Keratinocyte (primary cell): Measurements from ENCODE around the gene BLNK. TPM values are rescaled to one million over a fixed set of nuclear protein-coding genes. Genes with fewer than 3 reads are reported as not detected.

Experiments used
- DNase-seq: peaks from one replicate; pipeline ENCODE4 v3.0.0-alpha.2; 2011; ENCODE audit warnings: low read depth, missing footprints, low spot score
- FAIRE-seq: peaks from 2 replicates; lab custom pipeline; 2011; peaks lifted over from hg19 to GRCh38; lab: Jason Lieb, UNC
- H2AFZ ChIP-seq: 2 replicates; pipeline ENCODE4 v1.6.0; 2012; ENCODE audit warnings: low read length, control low read depth, inconsistent platforms; ENCODE audit not compliant: control insufficient read depth
- H3K27ac ChIP-seq: 2 replicates; pipeline ENCODE4 v1.5.1; 2011; ENCODE audit warnings: low read length; ENCODE audit not compliant: control insufficient read depth, insufficient read depth
- H3K27me3 ChIP-seq: 3 replicates; pipeline ENCODE4 v1.6.0; 2011; ENCODE audit warnings: low read length; ENCODE audit not compliant: control insufficient read depth, insufficient read depth; ENCODE audit errors: extremely low read depth
- H3K36me3 ChIP-seq, 2 experiments: 2 replicates in 1 of 2; 3 replicates in 1 of 2; pipeline ENCODE4 v1.5.1; 2011; ENCODE audit warnings: low read length in 2 of 2, mild to moderate bottlenecking in 1 of 2; ENCODE audit not compliant: control insufficient read depth in 2 of 2, insufficient read depth in 2 of 2; ENCODE audit errors: extremely low read depth in 1 of 2
- H3K4me1 ChIP-seq: 3 replicates; pipeline ENCODE4 v1.5.1; 2011; ENCODE audit warnings: low read length; ENCODE audit not compliant: control insufficient read depth, insufficient read depth; ENCODE audit errors: extremely low read depth
- H3K4me2 ChIP-seq: 3 replicates; pipeline ENCODE4 v1.6.0; 2011; ENCODE audit warnings: low read depth, low read length; ENCODE audit not compliant: control insufficient read depth, insufficient read depth; ENCODE audit errors: extremely low read depth
- H3K4me3 ChIP-seq, 3 experiments: fragments of 200-600 bp in 1 of 3; sonication (generic) in 1 of 3; 2 replicates in 2 of 3; 3 replicates in 1 of 3; pipeline ENCODE4 v1.5.1; 2011 to 2016; ENCODE audit warnings: low read length in 3 of 3, mild to moderate bottlenecking in 3 of 3, control low read depth in 2 of 3, inconsistent platforms in 1 of 3, low read depth in 1 of 3, mixed read lengths in 1 of 3, mixed run types in 1 of 3, moderate library complexity in 1 of 3; ENCODE audit not compliant: control insufficient read depth in 2 of 3, insufficient read depth in 2 of 3; ENCODE audit errors: extremely low read depth in 1 of 3
- H3K79me2 ChIP-seq: 2 replicates; pipeline ENCODE4 v1.6.0; 2012; ENCODE audit warnings: low read length; ENCODE audit not compliant: control insufficient read depth, insufficient read depth
- H3K9ac ChIP-seq: 3 replicates; pipeline ENCODE4 v1.6.0; 2011; ENCODE audit warnings: low read length; ENCODE audit not compliant: control insufficient read depth, insufficient read depth; ENCODE audit errors: extremely low read depth
- H3K9me1 ChIP-seq: 3 replicates; pipeline ENCODE4 v1.6.0; 2011; ENCODE audit warnings: low read length; ENCODE audit not compliant: control insufficient read depth, insufficient read depth; ENCODE audit errors: extremely low read depth
- H3K9me3 ChIP-seq: 2 replicates; pipeline ENCODE4 v1.5.1; 2012; ENCODE audit warnings: low read depth, low read length; ENCODE audit not compliant: control insufficient read depth
- H4K20me1 ChIP-seq: 3 replicates; pipeline ENCODE4 v1.6.0; 2011; ENCODE audit warnings: low read length; ENCODE audit not compliant: control insufficient read depth, insufficient read depth; ENCODE audit errors: extremely low read depth
- EZH2 ChIP-seq: IDR thresholded peaks from one replicate; pipeline ENCODE4 v1.6.1; 2012; ENCODE audit warnings: inconsistent platforms, mild to moderate bottlenecking, low read length, moderate library complexity
- dilution Hi-C: fragments of 300-500 bp; cut with MboI; formaldehyde crosslinking; loops from one replicate; pipeline ENCODE4 v1.7.0; 2020; ENCODE audit warnings: low sequenced_read_pairs; ENCODE audit not compliant: extremely low pct_ligation_motif_present
- polyA plus RNA-seq, 5 experiments: library from polyadenylated mRNA; depleted of rRNA in 3 of 5; stranded (reverse) in 3 of 5; stranded (forward) in 1 of 5; unstranded in 1 of 5; fragments of >200 nt; gene quantifications; 1 replicate in 1 of 5; 2 replicates in 3 of 5; 3 replicates in 1 of 5; pipeline versions ENCODE4 v1.2.1 to v1.2.3, GENCODE V29; 2011 to 2012; ENCODE audit warnings: missing spikeins in 2 of 5, low read depth in 1 of 5, low replicate concordance in 1 of 5
- TF ChIP-seq, protein P1 (sequence below), 3 experiments: IDR thresholded peaks in 1 of 3; conservative IDR thresholded peaks in 1 of 3; optimal IDR thresholded peaks in 1 of 3; 2 replicates in 2 of 3; 3 replicates in 1 of 3; pipeline versions ENCODE3 to v1.5.1; 2011; ENCODE audit warnings: low read length in 3 of 3, mild to moderate bottlenecking in 3 of 3, moderate library complexity in 2 of 3, control low read depth in 1 of 3, inconsistent platforms in 1 of 3; ENCODE audit not compliant: insufficient read depth in 2 of 3; ENCODE audit errors: extremely low read depth in 1 of 3

Gene BLNK
- polyA plus RNA-seq, 1 donor (not counting 4 experiments of a cell fraction or from before 2014, with no cell fraction given) = 2.2 TPM

DNA sequence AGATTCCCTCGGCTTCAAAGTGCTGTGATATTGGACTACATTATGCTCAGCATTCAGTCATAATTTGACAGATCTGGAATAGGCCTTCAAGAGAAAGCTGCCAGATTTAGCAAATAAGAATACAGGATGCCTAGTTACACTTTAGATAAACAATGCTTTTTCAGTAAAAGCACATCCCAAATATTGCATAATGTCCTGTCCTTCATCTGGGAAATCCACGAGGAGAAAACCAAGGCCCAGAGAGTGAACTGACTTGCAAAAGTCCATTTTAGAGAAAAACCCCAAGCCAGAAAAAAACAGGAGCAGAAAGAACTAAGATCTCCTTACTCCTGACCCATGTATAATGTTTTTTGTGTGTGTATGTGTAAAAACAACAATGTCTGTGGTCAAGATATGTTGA, 12.0 kb upstream of the BLNK start:
- FAIRE-seq = no peak

DNA sequence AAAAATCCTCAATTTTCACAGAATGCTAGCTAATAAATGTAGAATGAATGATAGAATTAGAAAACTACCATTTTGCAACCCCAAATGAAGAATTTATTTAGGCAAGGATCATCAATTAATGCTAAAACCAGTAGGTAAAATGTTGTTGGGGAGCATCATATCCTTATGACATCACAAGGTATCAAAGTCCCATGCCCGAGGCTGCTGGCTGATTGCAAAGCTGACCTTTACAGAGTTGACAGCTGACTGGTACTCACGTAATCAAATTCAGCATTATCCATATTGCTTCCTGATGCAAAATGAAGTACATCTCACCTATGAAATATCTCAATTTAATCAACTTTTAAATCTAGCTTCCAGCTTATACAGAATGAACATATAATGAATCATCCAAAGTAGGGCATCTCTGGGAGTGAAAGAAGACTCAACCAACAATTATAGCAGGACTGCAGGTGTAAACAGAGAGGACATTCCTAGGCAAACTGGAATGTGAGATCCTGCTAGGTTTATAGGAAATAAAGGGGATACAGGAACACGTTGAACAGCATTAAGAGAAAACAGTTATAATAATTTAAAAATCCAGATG, 10.2 kb upstream of the BLNK start:
- H3K27ac ChIP-seq = no peak overlapping the region
- H3K4me2 ChIP-seq = no peak overlapping the region
- no peak overlapping the region for H3K9ac ChIP-seq
- no peaks in the 10 kb centered on the region for H3K9me1 ChIP-seq
- no peaks in the 10 kb centered on the region for H3K36me3 ChIP-seq
- dilution Hi-C loops = no loop called here
- H3K79me2 ChIP-seq = no peaks in the 10 kb centered on the region
- H3K27me3 ChIP-seq = no peaks in the 10 kb centered on the region
- H3K9me3 ChIP-seq = no peaks in the 10 kb centered on the region
- TF ChIP-seq, protein P1, sequence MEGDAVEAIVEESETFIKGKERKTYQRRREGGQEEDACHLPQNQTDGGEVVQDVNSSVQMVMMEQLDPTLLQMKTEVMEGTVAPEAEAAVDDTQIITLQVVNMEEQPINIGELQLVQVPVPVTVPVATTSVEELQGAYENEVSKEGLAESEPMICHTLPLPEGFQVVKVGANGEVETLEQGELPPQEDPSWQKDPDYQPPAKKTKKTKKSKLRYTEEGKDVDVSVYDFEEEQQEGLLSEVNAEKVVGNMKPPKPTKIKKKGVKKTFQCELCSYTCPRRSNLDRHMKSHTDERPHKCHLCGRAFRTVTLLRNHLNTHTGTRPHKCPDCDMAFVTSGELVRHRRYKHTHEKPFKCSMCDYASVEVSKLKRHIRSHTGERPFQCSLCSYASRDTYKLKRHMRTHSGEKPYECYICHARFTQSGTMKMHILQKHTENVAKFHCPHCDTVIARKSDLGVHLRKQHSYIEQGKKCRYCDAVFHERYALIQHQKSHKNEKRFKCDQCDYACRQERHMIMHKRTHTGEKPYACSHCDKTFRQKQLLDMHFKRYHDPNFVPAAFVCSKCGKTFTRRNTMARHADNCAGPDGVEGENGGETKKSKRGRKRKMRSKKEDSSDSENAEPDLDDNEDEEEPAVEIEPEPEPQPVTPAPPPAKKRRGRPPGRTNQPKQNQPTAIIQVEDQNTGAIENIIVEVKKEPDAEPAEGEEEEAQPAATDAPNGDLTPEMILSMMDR (optimal IDR thresholded peaks at IDR 0.05 in 1 of 3, IDR thresholded peaks at IDR 0.05 in 1 of 3, conservative IDR thresholded peaks at IDR 0.05 in 1 of 3; ENCODE audit: extremely low read depth in 1 of 3, insufficient read depth in 2 of 3, low read length in 3 of 3) = no peak
- no peaks in the 10 kb centered on the region for H4K20me1 ChIP-seq
- DNase-seq (no peak), FAIRE-seq (peak; percentile 29)
- no peak overlapping the region for H3K4me3 ChIP-seq
- peaks cover 17% of the 10 kb centered on the region for H3K4me1 ChIP-seq
- no peak overlapping the region for H2AFZ ChIP-seq

More for the DNA sequence above, 12.0 kb upstream of the BLNK start:
- no peaks in the 10 kb centered on the region for H3K79me2 ChIP-seq
- no peak overlapping the region for H3K9ac ChIP-seq
- peaks cover 16% of the 10 kb centered on the region for H3K4me1 ChIP-seq
- no peak for TF ChIP-seq EZH2
- TF ChIP-seq, protein P1 (optimal IDR thresholded peaks at IDR 0.05 in 1 of 3, IDR thresholded peaks at IDR 0.05 in 1 of 3, conservative IDR thresholded peaks at IDR 0.05 in 1 of 3; ENCODE audit: extremely low read depth in 1 of 3, insufficient read depth in 2 of 3, low read length in 3 of 3) = no peak
- H3K4me2 ChIP-seq = no peak overlapping the region
- H2AFZ ChIP-seq = no peak overlapping the region
- H4K20me1 ChIP-seq = no peaks in the 10 kb centered on the region
- no peak for DNase-seq
- H3K9me1 ChIP-seq = no peaks in the 10 kb centered on the region
- H3K9me3 ChIP-seq = no peaks in the 10 kb centered on the region
- no peaks in the 10 kb centered on the region for H3K36me3 ChIP-seq
- dilution Hi-C loops = no loop called here
- no peak overlapping the region for H3K4me3 ChIP-seq
- no peak overlapping the region for H3K27ac ChIP-seq
- H3K27me3 ChIP-seq = no peaks in the 10 kb centered on the region
